ENCODE measurements around the gene ZNF287. TPM values are rescaled to one million over a fixed set of nuclear protein-coding genes. Genes with fewer than 3 reads are reported as not detected.
A peak's percentile ranks its signal among the peaks of the same experiment; 100 is the strongest.

The ZNF287 gene
- total and polyA plus RNA-seq, 9 of the 15 experiments (the other 6 are each of a cell fraction or from before 2014, with no cell fraction given) = 0.01 to 0.27 (median 0.18) TPM; not detected in 2

DNA sequence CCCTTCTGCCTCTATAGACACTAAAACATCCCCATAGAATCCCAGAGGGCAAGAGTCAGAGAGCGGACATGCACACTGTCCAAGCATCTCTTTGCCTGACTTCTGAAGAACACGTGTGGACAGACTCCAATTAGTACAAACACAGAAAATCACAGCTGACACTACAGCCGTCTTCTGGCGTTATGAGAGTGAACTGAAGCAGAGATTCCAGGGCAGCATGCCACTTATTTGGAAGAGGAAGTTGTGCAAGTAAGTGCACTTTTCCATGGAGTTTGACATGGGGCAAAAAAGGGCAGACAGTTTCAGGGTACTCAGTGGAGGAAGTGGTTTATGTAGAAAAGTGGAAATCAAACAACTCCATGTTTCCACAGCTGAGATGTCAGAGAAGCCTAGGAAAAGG, 16.8 kb upstream of the ZNF287 start (continued):
- no peak for TF ChIP-seq ETV6 (IDR thresholded peaks at IDR 0.05; ENCODE audit: borderline replicate concordance in 1 of 2, low read depth in 2 of 2, low read length in 1 of 2)
- no peak for TF ChIP-seq ETV6 (CRISPR knock-in tag; IDR thresholded peaks at IDR 0.05; ENCODE audit: borderline replicate concordance)
- TF ChIP-seq RBBP5 (IDR thresholded peaks at IDR 0.05; ENCODE audit: borderline replicate concordance, insufficient read depth, low read length, poor library complexity, severe bottlenecking) = no peak
- TF ChIP-seq POLR3G (IDR thresholded peaks at IDR 0.05; ENCODE audit: extremely low read depth, insufficient read length, insufficient replicate concordance) = no peak
- TF ChIP-seq CBFA2T2 (conservative IDR thresholded peaks at IDR 0.05) = no peak
- TF ChIP-seq EP400 (IDR thresholded peaks at IDR 0.05) = no peak
- TF ChIP-seq, protein P1, sequence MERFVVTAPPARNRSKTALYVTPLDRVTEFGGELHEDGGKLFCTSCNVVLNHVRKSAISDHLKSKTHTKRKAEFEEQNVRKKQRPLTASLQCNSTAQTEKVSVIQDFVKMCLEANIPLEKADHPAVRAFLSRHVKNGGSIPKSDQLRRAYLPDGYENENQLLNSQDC (CRISPR knock-in tag; IDR thresholded peaks at IDR 0.05) = no peak
- no peak for TF ChIP-seq PHB (CRISPR knock-in tag; IDR thresholded peaks at IDR 0.05)
- TF ChIP-seq PRMT5 (CRISPR knock-in tag; IDR thresholded peaks at IDR 0.05) = no peak

DNA sequence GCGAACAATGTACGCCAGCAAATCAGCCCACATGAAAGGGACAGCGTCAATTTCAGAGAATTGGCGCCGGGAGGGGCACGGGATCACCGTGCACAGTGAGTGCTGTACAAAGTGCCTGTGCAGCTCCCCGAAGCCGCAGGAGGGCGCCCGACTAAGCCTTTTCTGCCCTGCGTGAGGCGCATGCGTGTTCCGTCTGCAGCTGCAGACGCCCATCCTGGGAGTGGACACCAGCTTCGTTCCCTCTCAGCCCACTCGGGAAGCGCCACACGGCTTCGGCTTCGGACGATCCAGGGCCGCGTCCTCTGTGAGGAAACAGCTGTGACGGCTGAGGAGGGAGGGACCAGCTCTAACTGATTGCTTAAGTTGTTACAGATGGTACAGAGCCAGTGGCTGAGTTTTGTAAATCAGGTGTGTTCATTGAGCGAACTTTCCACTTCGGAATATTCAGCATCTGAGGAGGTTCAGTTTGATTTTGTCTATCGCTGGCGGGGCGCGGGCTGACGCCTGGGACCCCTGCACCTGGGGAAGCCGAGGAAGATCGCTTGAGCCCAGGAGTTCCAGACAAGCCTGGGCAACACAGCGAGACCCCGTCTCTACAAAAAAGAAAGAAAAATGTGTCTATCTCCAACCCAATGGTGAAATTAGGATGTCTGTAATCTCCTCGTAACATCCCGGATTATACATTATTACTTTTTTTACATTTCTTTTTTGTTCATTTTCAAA, 15.4 kb upstream of the ZNF287 start:
- ATAC-seq = peak; percentile 95
- no peak overlapping the region for H3K4me3 ChIP-seq
- FAIRE-seq = peak; percentile 46
- no peak overlapping the region for H3K9ac ChIP-seq (ENCODE audit: insufficient read depth in 1 of 2, low read depth in 2 of 2, low read length in 2 of 2)
- ChIA-PET CTCF (ENCODE audit: low intra/inter-chr PET ratio) (no interaction called here), POLR2A (no interaction called here)
- in situ Hi-C loops (cut with MboI) (loop anchor here (25.0 kb wide), 1 partner anchor 1853 kb away; no protein-coding TSS in a partner anchor), intact Hi-C loops (cut with micrococcal nuclease) (no loop called here)
- H2AFZ ChIP-seq (ENCODE audit: low read depth, low read length) = peak overlapping the region; percentile 44; the same call in 1 of the 2 replicates
- H3K79me2 ChIP-seq (ENCODE audit: control insufficient read depth, insufficient read depth, low read length) = no peaks in the 10 kb centered on the region
- no peak overlapping the region for H3K27ac ChIP-seq (ENCODE audit: extremely low read depth, low read depth, low read length)
- DNase-seq (ENCODE audit: extremely low read depth in 1 of 4, low spot score in 3 of 4) = peak; percentile 56 to 78 (median 70)
- H3K27me3 ChIP-seq (ENCODE audit: control insufficient read depth in 2 of 2, insufficient read depth in 2 of 2, low read length in 2 of 2) = no peaks in the 10 kb centered on the region
- no TSS peak for BruUV-seq (replicated peaks)
- H3K9me1 ChIP-seq (ENCODE audit: control insufficient read depth, insufficient read depth, low read length) = no peaks in the 10 kb centered on the region
- no peaks in the 10 kb centered on the region for H4K20me1 ChIP-seq (replicated peaks; ENCODE audit: control insufficient read depth, insufficient read depth, low read length)
- no peaks in the 10 kb centered on the region for H3K9me3 ChIP-seq (replicated peaks; ENCODE audit: control insufficient read depth, insufficient read depth, low read depth, low read length)
- peaks cover 0 to 12% of the 10 kb centered on the region in 2 experiments; a peak in 4 of 5 replicates for H3K4me1 ChIP-seq (replicated peaks in 1 of 2; ENCODE audit: control insufficient read depth in 2 of 2, insufficient read depth in 2 of 2, low read length in 2 of 2)
- H3K4me2 ChIP-seq (ENCODE audit: insufficient read depth, low read length) = peak overlapping the region; percentile 42; the same call in 1 of the 2 replicates
- 47% methylated on average over 24 of the region's 39 CpGs for WGBS (ENCODE audit: insufficient coverage, low coverage, missing lambda C conversion rate)
- H3K36me3 ChIP-seq (ENCODE audit: control insufficient read depth, insufficient read depth, low read length) = no peaks in the 10 kb centered on the region
- 0 out of 2 replicates have a peak, but pooled peaks have one; percentile 17 for TF ChIP-seq SOX6 (IDR thresholded peaks at IDR 0.05)
- TF ChIP-seq, protein P2, sequence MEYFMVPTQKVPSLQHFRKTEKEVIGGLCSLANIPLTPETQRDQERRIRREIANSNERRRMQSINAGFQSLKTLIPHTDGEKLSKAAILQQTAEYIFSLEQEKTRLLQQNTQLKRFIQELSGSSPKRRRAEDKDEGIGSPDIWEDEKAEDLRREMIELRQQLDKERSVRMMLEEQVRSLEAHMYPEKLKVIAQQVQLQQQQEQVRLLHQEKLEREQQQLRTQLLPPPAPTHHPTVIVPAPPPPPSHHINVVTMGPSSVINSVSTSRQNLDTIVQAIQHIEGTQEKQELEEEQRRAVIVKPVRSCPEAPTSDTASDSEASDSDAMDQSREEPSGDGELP (CRISPR knock-in tag; IDR thresholded peaks at IDR 0.05; ENCODE audit: borderline replicate concordance) = peak; percentile 29; the same call in 1 of the 2 replicates
- TF ChIP-seq BHLHE40 (IDR thresholded peaks at IDR 0.05; ENCODE audit: low read length) = 0 out of 2 replicates have a peak, but pooled peaks have one; percentile 5
- no peak for TF ChIP-seq ESRRA (IDR thresholded peaks at IDR 0.05; ENCODE audit: borderline replicate concordance, low read depth)
- TF ChIP-seq, protein P3, sequence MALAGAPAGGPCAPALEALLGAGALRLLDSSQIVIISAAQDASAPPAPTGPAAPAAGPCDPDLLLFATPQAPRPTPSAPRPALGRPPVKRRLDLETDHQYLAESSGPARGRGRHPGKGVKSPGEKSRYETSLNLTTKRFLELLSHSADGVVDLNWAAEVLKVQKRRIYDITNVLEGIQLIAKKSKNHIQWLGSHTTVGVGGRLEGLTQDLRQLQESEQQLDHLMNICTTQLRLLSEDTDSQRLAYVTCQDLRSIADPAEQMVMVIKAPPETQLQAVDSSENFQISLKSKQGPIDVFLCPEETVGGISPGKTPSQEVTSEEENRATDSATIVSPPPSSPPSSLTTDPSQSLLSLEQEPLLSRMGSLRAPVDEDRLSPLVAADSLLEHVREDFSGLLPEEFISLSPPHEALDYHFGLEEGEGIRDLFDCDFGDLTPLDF (CRISPR knock-in tag; IDR thresholded peaks at IDR 0.05) = no peak
- TF ChIP-seq, protein P4, sequence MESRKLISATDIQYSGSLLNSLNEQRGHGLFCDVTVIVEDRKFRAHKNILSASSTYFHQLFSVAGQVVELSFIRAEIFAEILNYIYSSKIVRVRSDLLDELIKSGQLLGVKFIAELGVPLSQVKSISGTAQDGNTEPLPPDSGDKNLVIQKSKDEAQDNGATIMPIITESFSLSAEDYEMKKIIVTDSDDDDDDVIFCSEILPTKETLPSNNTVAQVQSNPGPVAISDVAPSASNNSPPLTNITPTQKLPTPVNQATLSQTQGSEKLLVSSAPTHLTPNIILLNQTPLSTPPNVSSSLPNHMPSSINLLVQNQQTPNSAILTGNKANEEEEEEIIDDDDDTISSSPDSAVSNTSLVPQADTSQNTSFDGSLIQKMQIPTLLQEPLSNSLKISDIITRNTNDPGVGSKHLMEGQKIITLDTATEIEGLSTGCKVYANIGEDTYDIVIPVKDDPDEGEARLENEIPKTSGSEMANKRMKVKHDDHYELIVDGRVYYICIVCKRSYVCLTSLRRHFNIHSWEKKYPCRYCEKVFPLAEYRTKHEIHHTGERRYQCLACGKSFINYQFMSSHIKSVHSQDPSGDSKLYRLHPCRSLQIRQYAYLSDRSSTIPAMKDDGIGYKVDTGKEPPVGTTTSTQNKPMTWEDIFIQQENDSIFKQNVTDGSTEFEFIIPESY (CRISPR knock-in tag; IDR thresholded peaks at IDR 0.05) = 0 out of 2 replicates have a peak, but pooled peaks have one; percentile 17

All from K562 (cell line).